ENCODE results near the gene TSSK6. TPM values are rescaled to one million over a fixed set of nuclear protein-coding genes. Genes with fewer than 3 reads are reported as not detected.

The TSSK6 gene
- total RNA-seq, 1 donor from 2014 or later = not detected

DNA sequence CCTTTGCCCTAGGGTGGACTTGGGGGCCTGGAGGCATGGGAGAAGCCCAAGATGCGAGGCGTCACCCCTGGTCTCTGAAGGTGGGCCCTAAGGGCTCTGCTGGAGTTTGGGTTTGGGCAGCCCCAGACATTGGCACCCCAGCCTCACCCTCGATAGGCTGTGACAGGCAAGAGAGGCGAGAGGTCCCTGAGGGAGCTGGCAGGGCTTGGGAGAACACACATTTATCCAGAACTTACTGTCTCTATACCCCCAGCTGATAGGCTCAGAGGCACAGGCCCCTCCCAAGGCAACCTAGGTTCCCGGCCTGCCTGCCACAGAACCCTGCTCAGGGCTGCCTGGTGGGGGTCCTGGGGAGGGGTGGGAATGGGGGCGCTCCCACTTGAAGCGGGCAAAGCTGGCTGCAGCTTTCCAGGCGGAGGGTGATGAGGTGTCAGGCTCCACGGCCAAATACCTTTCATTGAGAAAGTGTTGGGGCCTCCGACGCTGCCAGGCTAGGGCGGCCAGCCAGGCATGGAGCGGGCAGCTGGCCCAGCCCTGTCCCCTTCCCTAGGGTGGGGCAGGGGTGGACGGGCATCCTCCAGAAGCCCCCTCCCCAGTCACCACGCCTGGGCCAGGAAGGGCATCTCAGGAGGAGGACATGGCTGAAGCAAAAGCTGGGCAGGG lies 32.5 kb upstream of the TSSK6 start:
- no peak for TF ChIP-seq CTCF (IDR thresholded peaks at IDR 0.05)
- intact Hi-C loops (cut with DNase I) = no loop called here
- no peak overlapping the region for H3K27ac ChIP-seq
- H3K4me3 ChIP-seq = no peak overlapping the region
- no peak for DNase-seq (ENCODE audit: low spot score in 2 of 2)
- no peaks in the 10 kb centered on the region for H3K9me3 ChIP-seq
- no peaks in the 10 kb centered on the region for H3K27me3 ChIP-seq
- no peaks in the 10 kb centered on the region for H3K4me1 ChIP-seq
- H3K36me3 ChIP-seq = no peaks in the 10 kb centered on the region

DNA sequence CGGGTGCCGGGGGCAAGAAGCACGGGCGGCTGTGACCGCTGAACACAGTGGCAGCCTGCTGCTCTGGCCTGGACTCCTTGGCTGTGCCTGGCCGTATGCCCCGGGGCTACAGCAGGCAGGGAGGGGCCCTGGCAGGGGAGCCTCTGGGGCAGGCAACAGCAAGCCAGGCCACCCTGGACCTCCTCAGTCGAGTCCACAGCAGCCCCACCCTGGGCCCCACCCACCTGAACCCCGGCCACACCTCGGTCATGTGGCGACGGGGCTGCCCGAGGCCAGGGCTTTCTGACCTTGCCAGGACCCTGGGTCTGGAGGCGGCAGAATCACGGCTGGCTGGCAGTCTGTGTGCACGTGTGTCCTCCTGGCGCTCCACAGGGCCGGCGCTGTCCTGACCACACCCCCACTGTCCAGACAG lies 31.4 kb upstream of the TSSK6 start:
- DNase-seq (ENCODE audit: low spot score in 2 of 2) = no peak
- intact Hi-C loops (cut with DNase I) = no loop called here
- H3K9me3 ChIP-seq = no peaks in the 10 kb centered on the region
- no peaks in the 10 kb centered on the region for H3K4me1 ChIP-seq
- H3K27me3 ChIP-seq = no peaks in the 10 kb centered on the region
- TF ChIP-seq CTCF (IDR thresholded peaks at IDR 0.05) = no peak
- no peaks in the 10 kb centered on the region for H3K36me3 ChIP-seq
- no peak overlapping the region for H3K4me3 ChIP-seq
- no peak overlapping the region for H3K27ac ChIP-seq

GRCh38 chr19:19545707-19546106 lies 30.4 kb upstream of the TSSK6 start:
- intact Hi-C loops (cut with DNase I) = no loop called here
- Histone ChIP-seq H3K9me3 (no peaks in the 10 kb centered on the region), H3K4me1 (peaks cover 0 to 6% of the 10 kb centered on the region in 2 donors), H3K27ac (no peak overlapping the region), H3K36me3 (no peaks in the 10 kb centered on the region), H3K4me3 (no peak overlapping the region), H3K27me3 (peaks cover 6% of the 10 kb centered on the region)
- no peak for DNase-seq (ENCODE audit: low spot score in 2 of 2)
- no peak for TF ChIP-seq CTCF (IDR thresholded peaks at IDR 0.05)

DNA sequence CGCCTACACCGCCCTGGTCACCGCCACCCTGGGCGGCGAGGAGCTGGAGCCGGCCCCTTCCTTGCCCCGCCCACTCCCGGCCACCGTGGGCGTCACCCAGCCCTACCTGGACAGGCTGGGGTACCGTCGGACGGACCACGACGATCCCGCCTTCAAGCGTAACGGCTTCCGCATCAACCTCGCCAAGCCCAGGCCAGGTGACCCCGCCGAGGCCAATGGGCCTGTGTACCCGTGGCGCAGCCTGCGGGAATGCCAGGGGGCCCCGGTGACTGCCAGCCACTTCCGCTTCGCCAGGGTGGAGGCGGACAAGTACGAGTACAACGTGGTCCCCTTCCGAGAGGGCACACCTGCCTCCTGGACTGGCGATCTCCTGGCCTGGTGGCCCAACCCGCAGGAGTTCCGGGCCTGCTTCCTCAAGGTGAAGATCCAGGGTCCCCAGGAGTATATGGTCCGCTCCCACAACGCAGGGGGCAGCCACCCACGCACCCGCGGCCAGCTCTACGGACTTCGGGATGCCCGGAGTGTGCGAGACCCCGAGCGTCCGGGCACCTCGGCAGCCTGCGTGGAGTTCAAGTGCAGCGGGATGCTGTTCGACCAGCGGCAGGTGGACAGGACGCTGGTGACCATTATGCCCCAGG lies 29.7 kb upstream of the TSSK6 start:
- intact Hi-C loops (cut with DNase I) = no loop called here
- TF ChIP-seq CTCF (IDR thresholded peaks at IDR 0.05) = no peak
- H3K27me3 ChIP-seq = peaks cover 6% of the 10 kb centered on the region
- no peak overlapping the region for H3K4me3 ChIP-seq
- no peaks in the 10 kb centered on the region for H3K9me3 ChIP-seq
- no peaks in the 10 kb centered on the region for H3K36me3 ChIP-seq
- no peak overlapping the region for H3K27ac ChIP-seq
- H3K4me1 ChIP-seq = peaks cover 0 to 9% of the 10 kb centered on the region in 2 donors
- no peak for DNase-seq (ENCODE audit: low spot score in 2 of 2)

DNA sequence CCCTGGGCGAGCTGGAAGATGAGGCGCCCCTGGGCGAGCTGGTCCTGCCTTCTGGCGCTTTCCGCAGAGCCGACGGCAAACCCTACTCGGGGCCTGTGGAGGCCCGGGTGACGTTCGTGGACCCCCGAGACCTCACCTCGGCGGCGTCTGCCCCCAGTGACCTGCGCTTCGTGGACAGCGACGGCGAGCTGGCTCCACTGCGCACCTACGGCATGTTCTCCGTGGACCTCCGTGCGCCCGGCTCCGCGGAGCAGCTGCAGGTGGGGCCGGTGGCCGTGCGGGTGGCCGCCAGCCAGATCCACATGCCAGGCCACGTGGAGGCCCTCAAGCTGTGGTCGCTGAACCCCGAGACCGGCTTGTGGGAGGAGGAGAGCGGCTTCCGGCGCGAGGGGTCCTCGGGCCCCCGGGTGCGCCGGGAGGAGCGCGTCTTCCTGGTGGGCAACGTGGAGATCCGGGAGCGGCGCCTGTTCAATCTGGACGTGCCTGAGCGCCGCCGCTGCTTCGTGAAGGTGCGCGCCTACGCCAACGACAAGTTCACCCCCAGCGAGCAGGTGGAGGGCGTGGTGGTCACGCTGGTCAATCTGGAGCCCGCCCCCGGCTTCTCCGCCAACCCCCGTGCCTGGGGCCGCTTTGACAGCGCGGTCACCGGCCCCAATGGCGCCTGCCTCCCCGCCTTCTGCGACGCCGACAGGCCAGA lies 29.1 kb upstream of the TSSK6 start:
- TF ChIP-seq CTCF (IDR thresholded peaks at IDR 0.05) = no peak
- intact Hi-C loops (cut with DNase I) = no loop called here
- Histone ChIP-seq H3K36me3 (no peaks in the 10 kb centered on the region), H3K9me3 (no peaks in the 10 kb centered on the region), H3K27ac (no peak overlapping the region), H3K4me1 (peaks cover 0 to 9% of the 10 kb centered on the region in 2 donors), H3K27me3 (peaks cover 6% of the 10 kb centered on the region), H3K4me3 (no peak overlapping the region)
- no peak for DNase-seq (ENCODE audit: low spot score in 2 of 2)

Data from ascending aorta (tissue), 2 donors.